Measurements from ENCODE around the gene AGMAT.

- no peak for TF ChIP-seq POLR2A (IDR thresholded peaks at IDR 0.05)
- TF ChIP-seq POLR2AphosphoS5 (IDR thresholded peaks at IDR 0.05), result no peak
Observed at GRCh38 chr1:15622712-15623373, 38.0 kb upstream of the AGMAT start.

All from spleen (tissue), 3 donors.